Tibial nerve (tissue), 4 donors: ENCODE results near the gene DUS1L.

ENCODE experiments used
- EP300 ChIP-seq, 2 donors: sonication (generic); formaldehyde crosslinking; IDR thresholded peaks; one replicate each; pipeline ENCODE4 v1.6.1; 2017; ENCODE audit warnings: antibody characterized with exemption in 2 of 2, mild to moderate bottlenecking in 1 of 2
- POLR2A ChIP-seq, 2 donors: fragments of 450-650 bp; IDR thresholded peaks; one replicate each; pipeline ENCODE4 v1.6.1; 2017; ENCODE audit warnings: antibody characterized with exemption in 2 of 2, mild to moderate bottlenecking in 2 of 2, moderate library complexity in 2 of 2
- TF ChIP-seq, protein P1 (sequence below), 5 experiments: fragments of 200-600 bp in 3 of 5; fragments of 450-650 bp in 2 of 5; sonication (generic) in 3 of 5; IDR thresholded peaks; one replicate each; pipeline ENCODE4 v1.5.1; 2016 to 2019; ENCODE audit warnings: antibody characterized with exemption in 5 of 5, mild to moderate bottlenecking in 3 of 5, moderate library complexity in 2 of 5

DNA sequence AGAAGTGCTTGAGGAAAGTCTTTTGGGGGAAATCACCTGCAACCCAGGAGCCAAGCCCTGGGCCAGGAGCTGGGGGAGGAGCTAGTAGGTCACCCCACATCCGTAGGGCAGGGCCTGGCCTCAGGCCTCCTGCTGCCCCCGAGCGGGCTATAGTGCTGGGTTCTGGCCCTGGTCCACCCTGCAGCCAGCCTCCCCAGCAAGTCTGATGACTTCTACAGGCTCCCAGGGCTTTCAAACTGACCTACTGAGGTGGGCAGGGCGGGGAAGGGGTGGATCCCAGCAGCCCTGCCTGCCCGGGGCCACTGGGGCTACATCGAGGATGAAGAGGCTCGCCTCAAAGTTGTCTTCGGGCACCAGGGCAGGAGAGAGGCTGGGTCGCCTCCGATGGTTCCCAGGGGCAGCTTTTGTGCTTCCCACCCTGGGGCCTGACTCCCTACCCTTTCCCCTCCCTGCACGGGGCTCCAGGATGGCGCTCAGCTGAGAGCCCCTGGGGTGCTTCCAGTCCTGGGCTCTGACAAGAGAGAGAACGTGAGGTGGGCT is 47.9 kb downstream of the DUS1L start:
- TF ChIP-seq EP300 (IDR thresholded peaks at IDR 0.05) (no peak), POLR2A (IDR thresholded peaks at IDR 0.05) (no peak)
- TF ChIP-seq, protein P1, sequence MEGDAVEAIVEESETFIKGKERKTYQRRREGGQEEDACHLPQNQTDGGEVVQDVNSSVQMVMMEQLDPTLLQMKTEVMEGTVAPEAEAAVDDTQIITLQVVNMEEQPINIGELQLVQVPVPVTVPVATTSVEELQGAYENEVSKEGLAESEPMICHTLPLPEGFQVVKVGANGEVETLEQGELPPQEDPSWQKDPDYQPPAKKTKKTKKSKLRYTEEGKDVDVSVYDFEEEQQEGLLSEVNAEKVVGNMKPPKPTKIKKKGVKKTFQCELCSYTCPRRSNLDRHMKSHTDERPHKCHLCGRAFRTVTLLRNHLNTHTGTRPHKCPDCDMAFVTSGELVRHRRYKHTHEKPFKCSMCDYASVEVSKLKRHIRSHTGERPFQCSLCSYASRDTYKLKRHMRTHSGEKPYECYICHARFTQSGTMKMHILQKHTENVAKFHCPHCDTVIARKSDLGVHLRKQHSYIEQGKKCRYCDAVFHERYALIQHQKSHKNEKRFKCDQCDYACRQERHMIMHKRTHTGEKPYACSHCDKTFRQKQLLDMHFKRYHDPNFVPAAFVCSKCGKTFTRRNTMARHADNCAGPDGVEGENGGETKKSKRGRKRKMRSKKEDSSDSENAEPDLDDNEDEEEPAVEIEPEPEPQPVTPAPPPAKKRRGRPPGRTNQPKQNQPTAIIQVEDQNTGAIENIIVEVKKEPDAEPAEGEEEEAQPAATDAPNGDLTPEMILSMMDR (IDR thresholded peaks at IDR 0.05) = no peak
